ENCODE data around the gene SCAANT1. TPM values are rescaled to one million over a fixed set of nuclear protein-coding genes. Genes with fewer than 3 reads are reported as not detected.

The SCAANT1 gene
- total RNA-seq, 1 donor from 2014 or later, result not detected

GRCh38 chr3:63892773-63893352 lies 19.3 kb downstream of the SCAANT1 start:
- FAIRE-seq, result no peak
- H3K36me3 ChIP-seq (ENCODE audit: control insufficient read depth, insufficient read depth, low read length), result peaks cover 1% of the 10 kb centered on the region
- no peaks in the 10 kb centered on the region for H3K27me3 ChIP-seq (ENCODE audit: control insufficient read depth, insufficient read depth, low read length)
- no peak for TF ChIP-seq CTCF (IDR thresholded peaks at IDR 0.05; ENCODE audit: insufficient read depth, low read length, severe bottlenecking)
- H3K4me3 ChIP-seq (ENCODE audit: low read depth, low read length), result no peak overlapping the region
- no peak for DNase-seq (ENCODE audit: low read depth)

GRCh38 chr3:63891518-63891917 lies 20.7 kb downstream of the SCAANT1 start:
- no peak for TF ChIP-seq CTCF (IDR thresholded peaks at IDR 0.05; ENCODE audit: insufficient read depth, low read length, severe bottlenecking)
- FAIRE-seq, result no peak
- no peak overlapping the region for H3K4me3 ChIP-seq (ENCODE audit: low read depth, low read length)
- DNase-seq (ENCODE audit: low read depth), result no peak
- H3K36me3 ChIP-seq (ENCODE audit: control insufficient read depth, insufficient read depth, low read length), result peaks cover 1% of the 10 kb centered on the region
- H3K27me3 ChIP-seq (ENCODE audit: control insufficient read depth, insufficient read depth, low read length), result no peaks in the 10 kb centered on the region

- H3K27me3 ChIP-seq (ENCODE audit: control insufficient read depth, insufficient read depth, low read length), result no peaks in the 10 kb centered on the region
- no peak for TF ChIP-seq CTCF (IDR thresholded peaks at IDR 0.05; ENCODE audit: insufficient read depth, low read length, severe bottlenecking)
- FAIRE-seq (no peak), DNase-seq (ENCODE audit: low read depth) (no peak)
- H3K36me3 ChIP-seq (ENCODE audit: control insufficient read depth, insufficient read depth, low read length), result peaks cover 1% of the 10 kb centered on the region
- no peak overlapping the region for H3K4me3 ChIP-seq (ENCODE audit: low read depth, low read length)
Observed at GRCh38 chr3:63886858-63887257, 25.3 kb downstream of the SCAANT1 start.

- H3K36me3 ChIP-seq (ENCODE audit: control insufficient read depth, insufficient read depth, low read length), result peaks cover 1% of the 10 kb centered on the region
- DNase-seq (ENCODE audit: low read depth), result no peak
- H3K4me3 ChIP-seq (ENCODE audit: low read depth, low read length), result no peak overlapping the region
- H3K27me3 ChIP-seq (ENCODE audit: control insufficient read depth, insufficient read depth, low read length), result no peaks in the 10 kb centered on the region
- TF ChIP-seq CTCF (IDR thresholded peaks at IDR 0.05; ENCODE audit: insufficient read depth, low read length, severe bottlenecking), result no peak
- no peak for FAIRE-seq
Observed at GRCh38 chr3:63880653-63881052, 31.5 kb downstream of the SCAANT1 start.

GRCh38 chr3:63878394-63879060 lies 33.7 kb downstream of the SCAANT1 start:
- H3K27me3 ChIP-seq (ENCODE audit: control insufficient read depth, insufficient read depth, low read length), result no peaks in the 10 kb centered on the region
- no peak overlapping the region for H3K4me3 ChIP-seq (ENCODE audit: low read depth, low read length)
- TF ChIP-seq CTCF (IDR thresholded peaks at IDR 0.05; ENCODE audit: insufficient read depth, low read length, severe bottlenecking), result no peak
- FAIRE-seq, result no peak
- no peaks in the 10 kb centered on the region for H3K36me3 ChIP-seq (ENCODE audit: control insufficient read depth, insufficient read depth, low read length)
- no peak for DNase-seq (ENCODE audit: low read depth)
